Panc1 (cell line): ENCODE measurements around the gene PLAAT2. TPM values are rescaled to one million over a fixed set of nuclear protein-coding genes. Genes with fewer than 3 reads are reported as not detected.

Experiments used
- ATAC-seq: fragments of 200-7000 bp; cut with Tn5 transposase; 2 replicates; pipeline ENCODE4 v1.9.1; 2020; ENCODE audit warnings: mild to moderate bottlenecking, moderate library complexity
- BruUV-seq: library from RNA; stranded (reverse); fragments of 400-500 nt; replicated peaks from 2 replicates; lab custom pipeline; 2021; lab: Mats Ljungman, UMichigan
- CTCF ChIA-PET: fragments of 300-600 bp; sonication (Branson Sonifier 250); formaldehyde crosslinking; loops from one replicate; lab custom pipeline; 2022; ENCODE audit warnings: antibody characterized with exemption; lab: Charles Lee
- POLR2A ChIA-PET: fragments of 300-600 bp; sonication (Branson Sonifier 250); formaldehyde crosslinking; loops from one replicate; lab custom pipeline; 2022; ENCODE audit warnings: antibody characterized with exemption; lab: Charles Lee
- DNase-seq: peaks from one replicate; pipeline ENCODE4 v3.0.0-alpha.2; 2010; ENCODE audit warnings: low read depth, low spot score
- H3K27ac ChIP-seq: 2 replicates; pipeline ENCODE4 v1.5.1; 2011; ENCODE audit warnings: mild to moderate bottlenecking, low read length, inconsistent platforms
- H3K27me3 ChIP-seq: fragments of 200-500 bp; sonication (Bioruptor generic); 2 replicates; pipeline ENCODE4 v1.6.0; 2014; ENCODE audit warnings: low read length, inconsistent platforms; ENCODE audit not compliant: control insufficient read depth, insufficient read depth
- H3K36me3 ChIP-seq: fragments of 200-500 bp; sonication (Bioruptor generic); 2 replicates; pipeline ENCODE4 v1.5.1; 2014; ENCODE audit warnings: inconsistent platforms, mild to moderate bottlenecking, low read length, moderate library complexity; ENCODE audit not compliant: control insufficient read depth, insufficient read depth
- H3K4me1 ChIP-seq: 2 replicates; pipeline ENCODE4 v1.5.1; 2011; ENCODE audit warnings: inconsistent platforms, mild to moderate bottlenecking, low read length, moderate library complexity; ENCODE audit not compliant: control insufficient read depth, insufficient read depth
- H3K4me3 ChIP-seq, 2 experiments: 2 replicates each; pipeline ENCODE4 v1.5.1; 2011 to 2012; ENCODE audit warnings: low read depth in 2 of 2, low read length in 2 of 2, mild to moderate bottlenecking in 2 of 2, inconsistent platforms in 1 of 2, moderate library complexity in 1 of 2
- H3K9me3 ChIP-seq: fragments of 200-500 bp; sonication (Bioruptor generic); 2 replicates; pipeline ENCODE4 v1.5.1; 2014; ENCODE audit warnings: low read depth, mild to moderate bottlenecking, inconsistent platforms, low read length, moderate library complexity; ENCODE audit not compliant: control insufficient read depth, insufficient read depth
- CTCF ChIP-seq: fragments of 450-650 bp; IDR thresholded peaks from 2 replicates; pipeline ENCODE4 v1.5.1; 2017; ENCODE audit warnings: mild to moderate bottlenecking
- POLR2AphosphoS5 ChIP-seq: IDR thresholded peaks from 2 replicates; pipeline ENCODE4 v1.6.1; 2012; ENCODE audit warnings: mild to moderate bottlenecking, low read depth, low read length, moderate library complexity
- REST ChIP-seq, 2 experiments: IDR thresholded peaks; 2 replicates each; pipeline ENCODE4 v1.6.1; 2011 to 2012; ENCODE audit warnings: low read depth in 2 of 2, control low read depth in 1 of 2, low read length in 1 of 2, mild to moderate bottlenecking in 1 of 2, moderate library complexity in 1 of 2; ENCODE audit not compliant: insufficient read depth in 1 of 2
- SIN3A ChIP-seq: IDR thresholded peaks from 2 replicates; pipeline ENCODE4 v1.6.1; 2012; ENCODE audit warnings: low read depth, mild to moderate bottlenecking, low read length, moderate library complexity, borderline replicate concordance; ENCODE audit not compliant: insufficient read depth
- TCF7L2 ChIP-seq: IDR thresholded peaks from 2 replicates; pipeline ENCODE4 v1.6.1; 2011; ENCODE audit warnings: mild to moderate bottlenecking, low read depth, low read length, inconsistent platforms
- in situ Hi-C: cut with HindIII; loops from 2 replicates; pipeline ENCODE4 v1.10.0; 2016; ENCODE audit warnings: low sequenced_read_pairs, low pct_unique_long_range_greater_than_20kb
- intact Hi-C: fragments of 100-400 bp; cut with micrococcal nuclease; formaldehyde crosslinking; loops from one replicate; pipeline ENCODE4 v1.10.0; 2022; ENCODE audit not compliant: unreplicated experiment
- total RNA-seq: library from RNA; stranded (reverse); gene quantifications from one replicate; pipeline ENCODE4 v1.2.1, GENCODE V29; 2021; ENCODE audit not compliant: unreplicated experiment

Gene PLAAT2
- total RNA-seq, 1 experiment from 2014 or later = not detected

- no TSS peak for BruUV-seq
- ATAC-seq = peak; percentile 85
- DNase-seq = no peak
Observed at GRCh38 chr11:63599211-63600122, 36.3 kb upstream of the PLAAT2 start.

GRCh38 chr11:63598556-63598955 lies 35.4 kb upstream of the PLAAT2 start:
- DNase-seq (no peak), ATAC-seq (no peak; the same call in 1 of the 2 replicates)
- in situ Hi-C loops = no loop called here
- Histone ChIP-seq H3K4me1 (no peaks in the 10 kb centered on the region), H3K36me3 (no peaks in the 10 kb centered on the region), H3K9me3 (no peaks in the 10 kb centered on the region), H3K27me3 (no peaks in the 10 kb centered on the region), H3K4me3 (no peak overlapping the region), H3K27ac (no peak overlapping the region)
- no TSS peak for BruUV-seq
- ChIA-PET POLR2A (no interaction called here), CTCF (no interaction called here)
- intact Hi-C loops = no loop called here
- TF ChIP-seq SIN3A (no peak), POLR2AphosphoS5 (no peak), REST (IDR thresholded peaks at IDR 0.05; ENCODE audit: insufficient read depth in 1 of 2, low read depth in 2 of 2, low read length in 1 of 2) (no peak), CTCF (no peak)

More at GRCh38 chr11:63599211-63600122, 36.3 kb upstream of the PLAAT2 start:
- Histone ChIP-seq H3K27ac (no peak overlapping the region), H3K9me3 (no peaks in the 10 kb centered on the region), H3K27me3 (no peaks in the 10 kb centered on the region), H3K4me3 (no peak overlapping the region), H3K36me3 (no peaks in the 10 kb centered on the region), H3K4me1 (no peaks in the 10 kb centered on the region)
- POLR2A ChIA-PET = no interaction called here
- TF ChIP-seq POLR2AphosphoS5 (no peak), SIN3A (no peak), TCF7L2 (no peak), REST (IDR thresholded peaks at IDR 0.05; ENCODE audit: insufficient read depth in 1 of 2, low read depth in 2 of 2, low read length in 1 of 2) (no peak), CTCF (no peak)
- CTCF ChIA-PET = no interaction called here
- intact Hi-C loops (no loop called here), in situ Hi-C loops (no loop called here)
